Measurements from ENCODE around the gene COL18A1. TPM values are rescaled to one million over a fixed set of nuclear protein-coding genes. Genes with fewer than 3 reads are reported as not detected.

Gene COL18A1
- total RNA-seq, 1 donor from 2014 or later: 174 TPM

DNA sequence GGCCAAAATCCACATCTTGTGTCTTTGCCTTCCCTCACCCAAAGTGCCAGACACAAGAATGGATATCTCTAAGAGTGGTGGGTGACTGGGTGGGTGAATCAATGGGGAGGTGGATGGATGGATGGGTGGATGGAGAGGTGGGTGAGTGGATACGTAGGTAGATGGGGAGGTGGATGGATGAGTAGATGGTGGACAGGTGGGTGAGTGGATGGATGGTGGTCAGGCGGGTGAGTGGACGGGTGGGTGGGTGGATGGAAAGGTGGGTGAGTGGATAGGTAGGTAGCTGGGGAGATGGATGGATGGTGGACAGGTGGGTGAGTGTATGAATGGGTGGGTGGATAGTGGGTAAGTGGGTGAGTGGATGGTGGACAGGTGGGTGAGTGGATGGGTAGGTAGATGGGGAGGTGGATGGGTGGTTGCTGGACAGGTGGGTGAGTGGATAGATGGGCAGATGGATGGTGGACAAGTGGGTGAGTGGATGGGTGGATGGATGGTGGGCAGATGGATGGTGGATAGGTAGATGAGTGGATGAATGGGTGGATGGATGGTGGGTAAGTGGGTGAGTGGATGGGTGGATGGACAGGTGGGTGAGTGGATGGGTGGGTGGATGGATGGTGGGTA lies 103.0 kb downstream of the COL18A1 start:
- DNase-seq: no peak

DNA sequence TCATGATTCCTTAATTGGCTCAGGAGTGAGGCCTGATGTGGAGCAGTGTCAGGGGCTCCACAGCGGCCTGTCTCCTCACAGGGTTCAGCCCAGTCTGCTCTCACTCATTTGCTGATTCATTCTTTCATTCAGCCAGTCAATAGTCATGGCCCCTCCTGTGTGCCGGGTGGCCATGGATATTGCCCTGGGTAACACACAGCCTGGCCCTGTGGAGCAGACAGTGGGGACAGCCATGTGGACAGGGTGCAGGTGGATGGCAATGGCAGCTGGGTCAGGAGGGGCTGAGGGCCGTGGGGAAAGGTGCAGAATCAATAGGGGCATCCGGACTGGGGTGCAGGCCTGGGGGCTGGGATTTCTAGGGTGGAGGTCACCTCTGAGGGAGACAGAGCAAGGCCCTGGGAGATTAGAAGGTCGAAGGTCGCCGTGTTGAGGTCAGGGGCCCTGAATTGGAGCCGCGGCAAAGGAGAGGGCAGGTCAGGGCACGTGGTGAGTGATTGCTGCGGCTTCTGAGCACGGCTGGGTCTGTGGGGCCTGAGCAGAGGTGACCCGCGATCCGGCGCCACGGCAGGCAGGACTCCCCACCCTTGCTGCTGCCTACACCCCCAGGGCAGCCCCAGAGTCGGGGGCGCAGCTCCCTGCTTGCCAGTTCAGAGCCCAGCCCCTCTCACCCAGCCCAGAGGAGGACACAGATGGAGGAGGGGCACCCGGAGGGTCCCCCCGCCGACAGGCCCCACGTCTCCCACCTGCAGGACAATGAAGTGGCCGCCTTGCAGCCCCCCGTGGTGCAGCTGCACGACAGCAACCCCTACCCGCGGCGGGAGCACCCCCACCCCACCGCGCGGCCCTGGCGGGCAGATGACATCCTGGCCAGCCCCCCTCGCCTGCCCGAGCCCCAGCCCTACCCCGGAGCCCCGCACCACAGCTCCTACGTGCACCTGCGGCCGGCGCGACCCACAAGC lies 103.9 kb downstream of the COL18A1 start:
- DNase-seq: no peak

DNA sequence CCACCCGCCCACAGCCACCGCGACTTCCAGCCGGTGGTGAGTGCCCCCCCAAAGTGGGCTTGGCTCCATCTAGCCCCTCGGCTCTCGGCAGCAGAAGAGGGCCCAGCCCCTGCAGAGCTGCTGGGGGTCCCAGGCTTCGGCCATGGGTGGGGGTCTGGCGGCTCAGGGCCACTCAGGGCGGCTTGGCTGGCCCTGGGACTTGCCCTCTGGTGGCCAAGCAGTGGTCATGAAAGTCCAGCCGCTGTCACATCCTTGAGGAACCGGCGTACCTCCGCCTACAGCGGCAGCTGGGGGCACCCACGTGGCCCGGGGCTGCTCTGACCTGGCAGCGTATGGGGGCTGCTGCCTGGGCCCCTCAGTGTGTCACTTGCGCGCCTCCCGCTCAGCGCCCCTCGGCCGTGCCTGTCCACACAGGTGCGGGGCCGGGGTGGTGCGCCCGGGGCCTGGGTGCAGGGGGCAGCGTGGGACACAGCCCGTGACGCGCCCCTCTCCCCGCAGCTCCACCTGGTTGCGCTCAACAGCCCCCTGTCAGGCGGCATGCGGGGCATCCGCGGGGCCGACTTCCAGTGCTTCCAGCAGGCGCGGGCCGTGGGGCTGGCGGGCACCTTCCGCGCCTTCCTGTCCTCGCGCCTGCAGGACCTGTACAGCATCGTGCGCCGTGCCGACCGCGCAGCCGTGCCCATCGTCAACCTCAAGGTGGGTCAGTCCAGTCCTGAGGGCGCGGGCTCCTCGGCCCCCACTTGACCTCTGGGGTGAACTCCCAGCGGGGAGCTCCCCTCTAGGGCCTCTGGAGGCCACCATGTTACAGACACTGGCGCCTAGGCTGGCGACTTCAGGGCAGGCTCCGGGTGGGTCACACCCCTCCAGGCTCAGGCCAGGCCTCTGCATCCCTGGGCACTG lies 104.9 kb downstream of the COL18A1 start:
- DNase-seq: no peak

DNA sequence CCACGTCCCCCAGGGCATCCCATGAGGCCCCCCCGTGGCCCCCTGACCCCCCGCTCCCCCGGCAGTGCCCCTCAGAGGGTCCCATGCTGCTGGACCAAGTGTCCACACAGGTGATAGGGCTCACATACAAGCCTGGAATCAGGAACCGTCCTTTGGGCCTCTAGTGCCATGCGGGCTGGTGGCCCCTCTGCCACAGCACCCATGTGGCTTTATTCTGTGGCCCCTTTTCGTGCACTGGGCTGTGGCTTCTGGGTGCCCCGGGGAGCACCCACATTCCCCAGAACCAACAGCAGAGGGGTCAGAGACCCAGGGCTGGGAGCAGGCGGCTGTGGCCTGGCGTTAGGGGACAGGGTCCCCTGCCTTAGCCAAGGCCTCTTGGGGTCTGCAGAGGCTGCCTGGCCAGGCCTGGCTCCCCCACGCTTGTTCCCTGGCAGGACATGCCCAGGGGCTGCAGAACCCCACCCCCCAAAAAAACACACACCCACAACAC lies 105.5 kb downstream of the COL18A1 start:
- DNase-seq: no peak

DNA sequence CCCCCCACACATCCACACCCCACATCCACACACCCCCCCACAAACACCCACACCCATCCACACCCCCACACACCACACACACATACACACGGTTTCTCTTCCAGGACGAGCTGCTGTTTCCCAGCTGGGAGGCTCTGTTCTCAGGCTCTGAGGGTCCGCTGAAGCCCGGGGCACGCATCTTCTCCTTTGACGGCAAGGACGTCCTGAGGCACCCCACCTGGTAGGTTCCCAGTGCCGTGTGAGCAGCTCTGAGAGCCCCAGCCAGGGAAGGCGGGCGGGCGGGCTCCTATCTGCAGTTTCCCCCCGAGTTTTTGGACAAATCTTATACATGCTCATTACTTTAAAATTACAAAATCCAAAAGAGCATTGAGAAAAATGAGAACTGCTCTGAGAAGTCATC lies 106.0 kb downstream of the COL18A1 start:
- DNase-seq: no peak

DNA sequence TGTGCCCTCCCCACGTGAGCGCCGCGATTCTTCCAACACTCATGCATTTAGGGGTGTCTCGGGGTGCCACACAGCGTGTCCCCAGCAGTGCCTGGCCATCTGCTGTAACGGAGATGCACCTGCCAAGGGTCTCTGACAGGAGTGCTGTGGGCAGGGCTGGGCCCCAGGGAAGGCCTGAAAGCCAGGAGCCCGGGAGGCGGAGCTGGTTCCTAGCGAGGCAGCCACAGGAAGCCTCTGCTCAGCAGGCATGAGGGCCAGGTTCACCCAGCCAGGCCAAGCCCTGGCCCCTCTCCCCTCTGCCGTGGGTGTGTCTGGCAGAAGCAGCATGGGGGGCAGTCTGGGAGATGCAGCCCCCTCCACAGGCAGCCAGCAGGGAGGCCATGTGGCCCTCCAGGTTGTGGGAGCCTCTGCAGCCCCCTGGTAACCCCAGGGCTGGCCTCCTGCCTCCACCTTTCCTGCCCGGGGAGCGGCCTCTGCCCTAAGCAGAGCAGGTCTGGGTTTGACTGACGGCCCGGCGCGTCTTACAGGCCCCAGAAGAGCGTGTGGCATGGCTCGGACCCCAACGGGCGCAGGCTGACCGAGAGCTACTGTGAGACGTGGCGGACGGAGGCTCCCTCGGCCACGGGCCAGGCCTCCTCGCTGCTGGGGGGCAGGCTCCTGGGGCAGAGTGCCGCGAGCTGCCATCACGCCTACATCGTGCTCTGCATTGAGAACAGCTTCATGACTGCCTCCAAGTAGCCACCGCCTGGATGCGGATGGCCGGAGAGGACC lies 106.9 kb downstream of the COL18A1 start:
- no peak for DNase-seq

DNA sequence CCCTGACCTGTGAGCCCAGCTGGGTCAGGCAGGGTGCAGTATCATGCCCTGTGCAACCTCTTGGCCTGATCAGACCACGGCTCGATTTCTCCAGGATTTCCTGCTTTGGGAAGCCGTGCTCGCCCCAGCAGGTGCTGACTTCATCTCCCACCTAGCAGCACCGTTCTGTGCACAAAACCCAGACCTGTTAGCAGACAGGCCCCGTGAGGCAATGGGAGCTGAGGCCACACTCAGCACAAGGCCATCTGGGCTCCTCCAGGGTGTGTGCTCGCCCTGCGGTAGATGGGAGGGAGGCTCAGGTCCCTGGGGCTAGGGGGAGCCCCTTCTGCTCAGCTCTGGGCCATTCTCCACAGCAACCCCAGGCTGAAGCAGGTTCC lies 107.6 kb downstream of the COL18A1 start:
- no peak for DNase-seq

DNA sequence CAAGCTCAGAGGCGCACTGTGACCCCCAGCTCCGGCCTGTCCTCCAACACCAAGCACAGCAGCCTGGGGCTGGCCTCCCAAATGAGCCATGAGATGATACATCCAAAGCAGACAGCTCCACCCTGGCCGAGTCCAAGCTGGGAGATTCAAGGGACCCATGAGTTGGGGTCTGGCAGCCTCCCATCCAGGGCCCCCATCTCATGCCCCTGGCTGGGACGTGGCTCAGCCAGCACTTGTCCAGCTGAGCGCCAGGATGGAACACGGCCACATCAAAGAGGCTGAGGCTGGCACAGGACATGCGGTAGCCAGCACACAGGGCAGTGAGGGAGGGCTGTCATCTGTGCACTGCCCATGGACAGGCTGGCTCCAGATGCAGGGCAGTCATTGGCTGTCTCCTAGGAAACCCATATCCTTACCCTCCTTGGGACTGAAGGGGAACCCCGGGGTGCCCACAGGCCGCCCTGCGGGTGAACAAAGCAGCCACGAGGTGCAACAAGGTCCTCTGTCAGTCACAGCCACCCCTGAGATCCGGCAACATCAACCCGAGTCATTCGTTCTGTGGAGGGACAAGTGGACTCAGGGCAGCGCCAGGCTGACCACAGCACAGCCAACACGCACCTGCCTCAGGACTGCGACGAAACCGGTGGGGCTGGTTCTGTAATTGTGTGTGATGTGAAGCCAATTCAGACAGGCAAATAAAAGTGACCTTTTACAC lies 108.2 kb downstream of the COL18A1 start:
- no peak for DNase-seq

DNA sequence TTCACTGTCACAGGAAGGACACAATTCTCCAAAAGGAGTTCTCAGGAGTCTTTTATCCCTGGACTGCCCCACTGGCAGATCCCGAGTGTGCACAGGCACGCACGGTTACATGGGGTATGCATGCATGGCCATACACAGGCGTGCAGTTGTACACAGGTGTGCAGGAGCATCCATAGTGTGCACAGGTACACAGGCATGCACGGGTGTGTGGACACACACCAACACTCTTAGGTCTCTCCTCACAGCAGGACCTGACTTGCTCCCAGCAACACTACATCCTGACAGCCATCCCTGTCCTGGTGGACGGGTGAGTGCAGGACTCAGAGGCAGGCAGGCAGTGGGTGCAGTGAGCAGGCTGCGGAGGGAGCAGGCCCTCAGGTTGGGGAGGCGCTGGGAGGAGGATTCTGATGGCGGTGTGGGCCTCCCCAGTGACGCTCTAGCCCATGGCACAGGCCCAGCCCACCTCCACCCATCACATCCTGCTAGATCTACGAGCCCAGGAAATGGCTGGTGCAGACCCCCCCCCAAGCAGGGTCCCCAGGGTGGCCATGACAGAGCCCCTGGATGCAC lies 108.9 kb downstream of the COL18A1 start:
- no peak for DNase-seq

DNA sequence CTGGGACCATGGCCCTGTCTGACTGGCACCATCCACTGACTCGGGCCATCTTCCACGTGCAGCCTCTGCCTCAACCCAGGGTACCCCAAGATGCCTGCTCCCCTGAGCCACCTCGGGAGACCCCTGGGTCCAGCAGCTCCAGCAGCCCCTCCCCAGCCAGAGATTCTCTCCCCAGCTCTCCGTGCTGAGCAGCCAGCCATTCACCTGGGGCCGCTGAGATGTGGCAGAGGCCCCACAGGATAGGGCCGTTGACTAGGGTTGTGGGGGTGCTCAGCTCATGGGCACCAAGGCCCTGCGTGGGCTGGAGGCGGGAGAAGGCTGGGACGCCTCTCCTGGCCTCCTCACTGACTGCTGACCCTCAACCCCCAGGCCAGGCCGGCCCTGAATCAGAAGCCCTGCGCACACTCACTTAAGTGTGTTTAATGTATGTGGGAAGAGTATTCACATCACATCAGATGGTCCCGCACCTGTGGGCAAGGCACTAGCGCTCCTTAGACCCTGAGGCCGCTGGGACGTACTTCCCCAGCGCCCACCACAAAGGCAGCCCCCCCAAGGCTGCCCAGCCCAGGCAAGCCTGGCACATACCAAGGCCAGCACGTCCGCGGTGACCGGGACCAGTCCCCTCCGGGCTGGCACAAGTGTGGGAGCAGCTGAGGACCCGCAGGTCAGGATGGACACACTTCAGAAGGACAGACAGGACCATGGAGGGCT lies 109.5 kb downstream of the COL18A1 start:
- DNase-seq: no peak

DNA sequence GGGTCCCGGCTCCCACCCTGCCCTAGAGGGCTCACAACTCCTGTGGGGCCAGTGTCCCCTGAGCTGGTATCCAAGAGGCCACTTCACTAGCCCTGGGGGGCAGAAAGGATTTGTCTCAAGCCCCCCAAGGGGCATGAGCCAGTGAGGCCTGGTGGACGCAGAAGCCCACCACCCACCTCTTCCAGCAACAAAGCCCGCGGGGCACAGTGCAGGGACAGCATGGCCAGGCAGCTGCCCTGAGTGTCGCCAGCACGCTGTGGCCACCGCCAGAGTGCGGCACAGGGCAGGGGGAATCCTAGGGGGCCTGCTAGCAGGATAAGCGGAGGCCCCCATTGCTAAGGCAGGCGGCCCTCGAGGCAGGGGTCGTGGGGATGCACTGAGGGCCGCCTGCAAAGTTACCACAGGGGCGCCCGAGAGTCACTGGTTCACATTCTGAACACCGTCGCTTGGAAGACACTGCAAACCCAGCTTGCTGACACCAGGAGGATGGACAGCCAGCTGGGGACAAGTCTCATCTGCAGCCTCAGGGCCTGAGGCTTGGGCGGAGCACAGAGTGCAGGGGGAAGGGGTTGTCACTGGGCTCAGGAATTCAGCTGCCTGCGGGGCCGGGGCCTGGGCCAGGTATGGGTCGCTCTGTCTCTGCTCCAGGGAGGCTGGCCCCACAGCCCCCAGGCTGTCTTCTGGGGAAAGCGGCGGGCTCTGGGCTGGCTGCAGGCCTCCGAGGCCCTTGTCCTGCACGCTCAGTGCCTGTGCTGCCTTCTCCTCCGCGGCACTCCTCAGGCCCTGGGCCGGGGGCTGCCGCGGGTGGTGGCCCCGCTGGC lies 110.5 kb downstream of the COL18A1 start:
- DNase-seq: no peak

DNA sequence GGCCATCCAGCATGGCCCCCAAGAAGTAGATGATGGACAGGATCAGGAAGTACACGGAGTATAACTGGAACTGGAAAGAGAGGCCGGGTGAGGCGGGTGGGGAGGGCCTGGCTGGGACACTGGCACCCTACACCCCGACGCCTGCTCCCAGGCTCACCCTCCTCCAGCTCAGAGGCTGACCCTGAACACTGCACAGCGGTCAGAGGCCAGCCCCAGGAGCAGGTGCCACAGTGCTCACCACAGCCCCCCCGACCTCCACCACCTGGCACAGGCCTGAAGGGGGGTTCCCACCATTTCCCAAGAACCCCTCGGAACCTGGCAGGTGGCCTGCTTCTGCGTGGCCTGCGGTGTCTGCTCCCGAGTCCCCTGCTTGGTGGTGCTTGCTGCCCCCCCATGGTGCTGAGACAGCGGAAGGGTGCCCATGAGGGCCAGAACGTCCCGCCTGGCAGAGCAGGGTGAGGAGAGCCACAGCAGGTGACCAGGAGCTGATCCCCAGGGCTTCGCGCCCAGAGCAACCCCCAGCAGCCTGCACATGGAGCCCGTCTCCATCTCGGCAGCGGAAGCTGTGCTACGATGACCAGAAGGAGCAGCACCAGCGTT lies 111.2 kb downstream of the COL18A1 start:
- DNase-seq: no peak

DNA sequence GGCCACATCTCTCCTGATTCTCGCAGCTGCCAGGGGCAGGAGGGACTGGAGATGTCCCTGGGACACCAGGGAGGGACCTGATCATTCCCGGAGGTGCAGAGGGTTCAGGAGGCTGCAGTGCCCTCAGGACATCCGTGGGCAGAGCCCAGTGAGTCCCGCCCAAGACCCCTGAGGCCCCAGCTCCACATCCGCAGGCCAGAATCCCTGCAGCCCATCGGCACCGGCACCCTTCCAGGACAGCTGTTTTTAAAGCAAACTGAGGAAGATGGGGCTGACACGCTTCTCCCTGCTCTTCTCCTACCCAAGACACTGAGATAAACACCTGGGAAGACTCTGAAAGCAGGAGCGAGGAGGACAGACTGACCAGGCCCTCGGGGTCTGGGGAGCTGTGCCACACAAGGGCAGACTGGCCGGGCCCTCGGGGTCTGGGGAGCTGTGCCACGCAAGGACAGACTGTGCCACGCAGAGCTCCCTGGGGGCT lies 111.7 kb downstream of the COL18A1 start:
- DNase-seq: no peak

DNA sequence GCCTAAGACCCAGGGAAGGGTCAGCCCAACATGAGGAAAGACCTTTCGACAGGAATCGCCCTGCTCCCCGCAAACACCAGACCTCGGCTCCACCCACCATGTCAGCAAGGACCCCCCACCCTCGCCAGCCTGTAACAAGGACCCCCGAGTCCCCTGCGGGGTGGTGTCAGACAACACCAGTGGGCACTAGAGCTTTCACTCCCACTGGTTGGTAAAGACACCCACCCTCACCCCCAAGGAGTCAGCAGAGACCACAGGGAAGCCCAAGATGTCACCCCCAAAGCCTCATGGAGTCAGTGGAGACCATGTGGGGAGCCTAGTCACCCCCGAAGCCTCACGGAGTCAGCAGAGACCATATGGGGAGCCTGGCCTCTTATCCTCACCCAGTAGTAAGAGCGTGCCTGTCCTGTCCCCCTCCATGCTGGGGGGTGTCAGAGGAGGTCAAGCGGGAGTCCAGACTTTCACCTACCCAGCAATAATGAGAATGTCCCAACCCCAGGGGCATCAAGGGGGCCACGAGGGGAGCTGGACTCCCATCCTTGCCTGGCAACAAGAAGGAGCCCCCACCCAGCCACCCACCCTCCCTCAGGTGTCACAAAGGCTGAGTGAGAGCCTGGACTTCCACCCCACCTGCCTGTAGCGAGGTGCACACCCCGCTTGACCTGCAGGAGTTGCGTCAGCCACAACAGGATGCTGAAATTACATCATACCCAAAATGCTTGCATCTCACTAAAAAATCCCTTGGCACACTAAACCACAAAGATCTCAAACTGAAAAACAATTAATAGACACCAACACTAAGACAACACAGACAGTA lies 112.5 kb downstream of the COL18A1 start:
- no peak for DNase-seq

DNA sequence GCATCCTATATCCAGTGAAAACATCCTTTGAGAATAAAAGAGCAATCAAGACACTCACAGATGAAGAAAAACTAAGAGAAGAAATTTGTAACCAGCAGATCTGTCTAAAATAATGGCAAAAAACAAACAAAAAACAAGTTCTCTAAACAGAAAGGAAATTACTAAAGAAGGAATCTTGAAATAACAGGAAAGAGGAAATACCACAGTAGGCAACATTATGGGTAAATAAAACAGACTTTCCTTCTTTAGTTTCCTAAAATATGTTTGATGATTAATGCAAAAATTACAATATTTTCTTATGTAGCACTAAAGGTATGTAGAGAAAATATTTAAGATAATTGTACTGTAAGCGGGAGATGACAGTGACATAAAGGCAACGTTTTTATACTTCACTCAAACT lies 113.8 kb downstream of the COL18A1 start:
- DNase-seq: no peak

DNA sequence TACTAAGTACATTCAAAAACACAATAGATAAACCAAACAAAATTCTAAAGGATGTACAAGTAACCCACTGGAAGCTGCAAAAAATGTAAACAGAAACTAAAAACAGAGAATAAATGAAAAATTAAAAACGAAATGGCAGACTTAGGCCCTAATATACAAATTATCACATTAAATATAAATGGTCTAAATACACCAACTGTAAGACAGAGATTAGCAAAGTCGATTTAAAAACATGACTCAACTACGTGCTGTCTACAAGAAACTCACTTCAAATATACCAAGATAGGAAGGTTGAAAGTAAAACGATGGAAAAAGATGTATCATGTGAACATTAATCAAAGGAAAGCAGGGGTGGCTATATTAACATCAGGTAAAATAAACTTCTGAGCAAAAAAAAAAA lies 114.2 kb downstream of the COL18A1 start:
- DNase-seq: no peak

DNA sequence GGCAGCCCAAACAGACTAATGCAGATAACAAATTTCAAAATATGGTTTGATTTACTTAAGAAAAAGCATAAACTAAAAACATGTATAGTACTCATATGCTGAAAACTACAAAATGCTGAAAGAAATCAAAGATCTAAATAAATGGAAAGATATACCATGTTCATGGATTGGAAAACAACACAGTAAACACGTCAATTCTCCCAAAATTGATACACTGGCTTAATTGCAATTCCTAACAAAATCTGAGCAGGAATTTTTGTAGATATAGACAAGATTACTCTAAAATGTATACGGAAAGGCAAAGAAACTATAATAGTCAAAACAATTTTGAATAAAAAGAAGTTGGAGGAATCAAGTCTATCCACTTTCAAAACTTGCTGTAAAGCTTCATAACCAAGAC lies 116.3 kb downstream of the COL18A1 start:
- DNase-seq: no peak

DNA sequence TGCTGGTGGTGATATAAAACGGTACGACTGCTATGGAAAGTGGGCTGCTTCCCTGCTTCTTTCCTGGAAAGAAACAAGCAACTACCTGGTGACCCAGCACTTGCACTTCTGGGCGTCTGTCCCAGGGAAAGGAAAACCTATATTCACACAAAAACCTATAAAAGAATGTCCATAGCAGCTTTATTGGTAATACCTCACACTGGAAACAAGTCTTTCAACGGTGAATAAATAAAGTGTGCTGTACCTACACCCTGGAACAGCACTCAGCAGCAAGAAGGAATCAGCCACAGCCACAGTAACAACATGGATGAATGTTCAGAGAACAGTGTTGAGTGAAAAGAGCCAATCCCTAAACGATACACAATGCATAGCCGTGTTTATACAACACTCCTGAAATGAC lies 117.4 kb downstream of the COL18A1 start:
- no peak for DNase-seq
